SW 1271 (cell line): Measurements from ENCODE around the gene SORBS1.

Experiments
- DNase-seq, 2 experiments: peaks; one replicate each; lab custom pipeline; 2025; lab: John Stamatoyannopoulos, UW

Gene SORBS1

GRCh38 chr10:95315509-95315908 lies 245.7 kb downstream of the SORBS1 start:
- DNase-seq, result no peak

- DNase-seq, result no peak
Observed at GRCh38 chr10:95314192-95314918, 246.8 kb downstream of the SORBS1 start.

GRCh38 chr10:95312986-95313495 lies 248.1 kb downstream of the SORBS1 start:
- no peak for DNase-seq

- DNase-seq, result no peak
Observed at GRCh38 chr10:95312257-95312656, 248.9 kb downstream of the SORBS1 start.

GRCh38 chr10:95309958-95310357 lies 251.2 kb downstream of the SORBS1 start:
- no peak for DNase-seq

GRCh38 chr10:95308389-95309302 lies 252.5 kb downstream of the SORBS1 start:
- peak; percentile 48 to 80 for DNase-seq

GRCh38 chr10:95306851-95307250 lies 254.3 kb downstream of the SORBS1 start:
- no peak for DNase-seq

GRCh38 chr10:95306318-95306650 lies 254.9 kb downstream of the SORBS1 start:
- no peak for DNase-seq

- DNase-seq, result no peak
Observed at GRCh38 chr10:95305606-95306317, 255.4 kb downstream of the SORBS1 start.

GRCh38 chr10:95304976-95305375 lies 256.2 kb downstream of the SORBS1 start:
- DNase-seq, result no peak

- DNase-seq, result no peak
Observed at GRCh38 chr10:95304463-95304862, 256.7 kb downstream of the SORBS1 start.

GRCh38 chr10:95303950-95304349 lies 257.2 kb downstream of the SORBS1 start:
- DNase-seq, result no peak

- no peak for DNase-seq
Observed at GRCh38 chr10:95303535-95303934, 257.6 kb downstream of the SORBS1 start.

GRCh38 chr10:95300022-95300539 lies 261.1 kb downstream of the SORBS1 start:
- DNase-seq, result no peak

- no peak for DNase-seq
Observed at GRCh38 chr10:95297402-95297801, 263.8 kb downstream of the SORBS1 start.

GRCh38 chr10:95296764-95297163 lies 264.4 kb downstream of the SORBS1 start:
- DNase-seq, result no peak

- DNase-seq, result no peak
Observed at GRCh38 chr10:95295031-95295755, 266.0 kb downstream of the SORBS1 start.

GRCh38 chr10:95293631-95294030 lies 267.5 kb downstream of the SORBS1 start:
- DNase-seq, result no peak

GRCh38 chr10:95291365-95292039 lies 269.7 kb downstream of the SORBS1 start:
- DNase-seq, result no peak

GRCh38 chr10:95290461-95291364 lies 270.5 kb downstream of the SORBS1 start, which contains the start of gene PDLIM1:
TSS of gene PDLIM1 (minus strand) at chr10:95291003. CDS start at chr10:95290915, 88 bp downstream.
- DNase-seq, result peak in 1 of 2 experiments; percentile 46
